Subcutaneous adipose tissue (tissue), 4 donors: ENCODE results near the gene GFER. TPM values are rescaled to one million over a fixed set of nuclear protein-coding genes. Genes with fewer than 3 reads are reported as not detected.

Source experiments
- total RNA-seq, 4 donors: library from RNA; depleted of rRNA; stranded (reverse); fragments of >200 nt; gene quantifications; one replicate each; pipeline ENCODE4 v1.1.0, GENCODE V29; 2016
- TF ChIP-seq, protein P1 (sequence below): fragments of 450-650 bp; IDR thresholded peaks from one replicate; pipeline ENCODE4 v1.5.1; 2016; ENCODE audit warnings: low read depth, mild to moderate bottlenecking, control low read depth, antibody characterized with exemption, moderate library complexity

Gene GFER
- total RNA-seq, 4 donors from 2014 or later: 9.1 to 17.4 (median 16.1) TPM

DNA sequence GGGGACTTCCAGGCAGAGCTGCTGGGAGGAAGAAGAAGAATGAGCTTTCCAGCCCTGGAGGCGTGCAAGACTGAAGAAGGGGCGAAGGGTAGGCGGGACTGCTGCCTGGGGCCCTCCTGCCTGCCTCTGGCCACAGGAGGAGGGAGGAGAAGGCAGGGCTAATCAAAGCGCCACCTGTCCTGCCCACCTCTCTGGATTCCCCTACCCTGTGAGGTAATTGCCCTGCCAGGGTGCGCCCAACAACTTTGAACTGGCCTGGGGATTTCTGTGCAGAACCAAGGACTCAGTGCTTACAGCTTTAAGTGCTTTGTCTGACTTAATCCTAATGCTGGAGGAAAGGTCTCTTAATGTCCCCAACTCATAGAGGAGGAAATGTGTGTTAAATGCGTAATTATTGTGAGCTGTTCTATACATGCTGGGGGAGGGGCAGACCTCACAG, 2.6 kb upstream of the GFER start, which contains the start of gene NOXO1:
Gene NOXO1, minus strand, starts transcription at position 72 of the 439 bp plus-strand sequence. CDS start 290 bp downstream, outside the sequence.
- TF ChIP-seq, protein P1, sequence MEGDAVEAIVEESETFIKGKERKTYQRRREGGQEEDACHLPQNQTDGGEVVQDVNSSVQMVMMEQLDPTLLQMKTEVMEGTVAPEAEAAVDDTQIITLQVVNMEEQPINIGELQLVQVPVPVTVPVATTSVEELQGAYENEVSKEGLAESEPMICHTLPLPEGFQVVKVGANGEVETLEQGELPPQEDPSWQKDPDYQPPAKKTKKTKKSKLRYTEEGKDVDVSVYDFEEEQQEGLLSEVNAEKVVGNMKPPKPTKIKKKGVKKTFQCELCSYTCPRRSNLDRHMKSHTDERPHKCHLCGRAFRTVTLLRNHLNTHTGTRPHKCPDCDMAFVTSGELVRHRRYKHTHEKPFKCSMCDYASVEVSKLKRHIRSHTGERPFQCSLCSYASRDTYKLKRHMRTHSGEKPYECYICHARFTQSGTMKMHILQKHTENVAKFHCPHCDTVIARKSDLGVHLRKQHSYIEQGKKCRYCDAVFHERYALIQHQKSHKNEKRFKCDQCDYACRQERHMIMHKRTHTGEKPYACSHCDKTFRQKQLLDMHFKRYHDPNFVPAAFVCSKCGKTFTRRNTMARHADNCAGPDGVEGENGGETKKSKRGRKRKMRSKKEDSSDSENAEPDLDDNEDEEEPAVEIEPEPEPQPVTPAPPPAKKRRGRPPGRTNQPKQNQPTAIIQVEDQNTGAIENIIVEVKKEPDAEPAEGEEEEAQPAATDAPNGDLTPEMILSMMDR: no peak

DNA sequence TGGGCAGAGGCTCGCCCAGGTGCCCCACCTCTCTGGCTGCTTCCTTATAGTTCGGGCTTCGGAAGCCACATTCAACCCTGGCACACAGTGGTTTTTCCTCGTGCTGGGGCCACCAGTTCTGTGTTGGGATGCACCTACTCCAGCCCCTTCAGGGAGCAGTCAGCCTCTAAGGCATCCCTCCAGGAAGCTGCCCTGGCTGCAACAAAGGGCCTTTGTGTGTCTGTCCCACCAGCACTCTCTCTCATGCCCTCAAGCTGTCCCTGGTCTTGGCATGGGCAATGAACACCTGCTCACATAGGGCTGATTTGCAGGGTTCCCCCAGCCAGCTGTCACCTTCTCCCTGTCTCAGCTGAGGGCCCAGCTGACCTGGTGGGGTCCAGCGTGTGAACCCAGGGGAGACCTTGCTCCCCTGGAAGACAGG, 2.0 kb upstream of the GFER start:
- TF ChIP-seq, protein P1: no peak

DNA sequence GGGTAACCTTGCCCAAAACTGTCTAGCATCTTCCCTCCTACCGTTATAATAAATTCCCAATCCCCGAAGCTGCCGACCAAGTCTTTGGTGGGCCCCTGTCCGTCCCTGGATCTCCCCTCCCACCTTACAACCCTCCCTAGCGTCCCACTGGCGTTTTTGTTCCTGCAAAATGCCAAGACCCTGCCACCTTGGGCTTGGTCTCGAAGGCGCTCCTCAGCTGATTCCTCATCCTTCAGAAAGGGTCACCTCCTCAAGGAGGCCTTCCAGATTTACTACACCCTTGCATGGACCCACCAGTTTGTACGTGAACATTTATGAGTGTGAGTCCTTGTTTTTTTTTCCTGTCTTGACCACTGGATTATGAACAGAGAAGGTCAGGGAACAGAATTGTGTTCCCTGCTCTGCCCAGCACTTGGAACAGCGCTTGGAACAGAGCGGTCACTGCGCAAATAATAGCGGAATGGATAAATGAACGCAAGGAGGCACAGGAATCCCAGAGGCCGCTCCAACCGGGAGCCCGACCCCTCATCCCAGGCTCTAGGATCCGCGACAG, 926 bp upstream of the GFER start:
- TF ChIP-seq, protein P1: no peak

DNA sequence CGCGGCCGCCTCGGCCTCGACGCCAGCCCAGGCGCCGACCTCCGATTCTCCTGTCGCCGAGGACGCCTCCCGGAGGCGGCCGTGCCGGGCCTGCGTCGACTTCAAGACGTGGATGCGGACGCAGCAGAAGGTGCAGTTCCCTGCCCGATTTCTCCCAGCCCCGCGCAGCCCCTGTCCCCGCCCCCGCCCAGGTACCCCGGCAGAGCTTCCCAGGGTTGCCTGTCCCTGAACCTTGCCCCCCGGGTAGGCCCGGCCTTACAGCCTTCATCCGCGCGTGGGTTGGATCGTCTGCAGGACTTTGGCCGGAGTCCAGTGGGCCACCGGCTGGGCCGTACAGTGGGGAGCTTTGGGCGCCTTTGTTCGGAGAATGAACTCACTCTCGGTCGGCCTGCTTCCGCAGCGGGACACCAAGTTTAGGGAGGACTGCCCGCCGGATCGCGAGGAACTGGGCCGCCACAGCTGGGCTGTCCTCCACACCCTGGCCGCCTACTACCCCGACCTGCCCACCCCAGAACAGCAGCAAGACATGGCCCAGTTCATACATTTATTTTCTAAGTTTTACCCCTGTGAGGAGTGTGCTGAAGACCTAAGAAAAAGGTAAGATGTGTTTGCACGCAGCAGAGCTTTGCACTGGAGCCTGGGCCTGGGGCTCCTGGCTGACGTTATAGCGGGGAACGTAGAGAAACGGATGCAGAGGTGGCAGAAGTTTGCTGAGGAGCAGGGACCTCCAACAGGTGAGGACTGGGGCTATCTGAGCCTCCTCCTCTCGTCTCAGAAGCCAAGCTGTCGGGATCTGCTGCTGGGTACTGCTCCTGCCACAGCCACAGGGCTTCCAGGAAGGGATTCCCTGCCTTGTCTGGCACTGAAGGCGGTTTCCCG, 593 bp downstream of the GFER start:
- TF ChIP-seq, protein P1: no peak

DNA sequence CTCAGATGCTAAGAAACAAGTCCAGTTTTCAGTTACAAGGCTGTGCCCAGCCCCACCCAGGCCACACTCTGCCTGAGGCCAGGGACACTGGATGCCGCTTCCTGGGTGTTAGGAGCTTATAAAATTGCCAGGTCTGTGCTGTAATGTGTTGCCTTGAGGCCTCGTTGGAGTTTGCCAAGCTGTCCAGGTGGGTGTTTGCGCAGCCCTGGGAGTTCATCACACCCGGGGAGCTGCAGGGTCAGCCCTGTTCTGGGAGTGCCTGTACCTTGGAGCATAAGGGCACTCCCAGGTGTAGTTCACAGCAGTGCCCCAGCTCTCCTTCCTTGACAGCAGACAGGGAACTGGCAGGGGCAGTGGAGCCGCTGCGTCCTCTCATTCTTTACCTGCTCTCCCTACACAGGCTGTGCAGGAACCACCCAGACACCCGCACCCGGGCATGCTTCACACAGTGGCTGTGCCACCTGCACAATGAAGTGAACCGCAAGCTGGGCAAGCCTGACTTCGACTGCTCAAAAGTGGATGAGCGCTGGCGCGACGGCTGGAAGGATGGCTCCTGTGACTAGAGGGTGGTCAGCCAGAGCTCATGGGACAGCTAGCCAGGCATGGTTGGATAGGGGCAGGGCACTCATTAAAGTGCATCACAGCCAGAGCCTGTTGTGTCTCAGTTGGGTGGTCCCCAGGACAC, 1.6 kb downstream of the GFER start:
- TF ChIP-seq, protein P1: no peak

DNA sequence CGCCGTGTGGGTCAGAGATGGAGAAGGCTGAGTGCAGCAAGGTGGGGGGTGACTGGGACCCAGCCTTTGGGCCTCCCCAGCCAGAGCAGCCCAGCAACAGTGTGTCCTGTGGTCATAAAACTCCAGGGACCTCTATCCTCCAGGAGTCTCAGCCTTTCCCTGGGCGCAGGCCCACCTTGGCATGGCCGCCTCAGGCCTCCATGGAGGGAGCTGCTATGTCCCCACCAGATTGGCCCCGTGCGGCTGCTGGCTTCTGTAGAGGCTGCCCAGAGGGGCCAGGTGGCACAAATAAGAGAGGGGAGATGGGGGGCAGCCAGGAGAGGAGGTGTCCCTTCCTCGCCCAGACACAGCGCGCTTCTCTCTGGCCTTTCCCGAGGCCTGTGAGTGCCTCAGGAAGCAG, 3.2 kb downstream of the GFER start:
- TF ChIP-seq, protein P1: no peak
